Astrocyte of the spinal cord (primary cell): ENCODE results near the gene CENPP.
"Not testable (repeated sequence)": the region's sequence is repeated elsewhere in the genome, so short reads cannot be mapped to it uniquely, and the experiment has no call there.

Experiments used
- DNase-seq: peaks from one replicate; pipeline ENCODE4 v3.0.0; 2011; ENCODE audit warnings: low read depth, low spot score
- H3K4me3 ChIP-seq: 2 replicates; pipeline ENCODE4 v1.5.1; 2011; ENCODE audit warnings: low read depth, mild to moderate bottlenecking, low read length, moderate library complexity
- CTCF ChIP-seq: IDR thresholded peaks from 2 replicates; pipeline ENCODE4 v1.5.1; 2012; ENCODE audit warnings: low read depth, mild to moderate bottlenecking, low read length, inconsistent platforms
- in situ Hi-C: cut with HindIII; loops from 2 replicates; pipeline ENCODE4 v1.10.0; 2017; ENCODE audit warnings: low sequenced_read_pairs

The CENPP gene

GRCh38 chr9:92592946-92593861 lies 267.5 kb downstream of the CENPP start:
- no peak overlapping the region for H3K4me3 ChIP-seq
- no peak for DNase-seq
- in situ Hi-C loops, result no loop called here
- no peak for TF ChIP-seq CTCF

GRCh38 chr9:92595075-92595474 lies 269.3 kb downstream of the CENPP start:
- DNase-seq, H3K4me3 ChIP-seq, in situ Hi-C loops: not testable (repeated sequence)

GRCh38 chr9:92595930-92596329 lies 270.2 kb downstream of the CENPP start:
- no peak overlapping the region for H3K4me3 ChIP-seq
- no peak for DNase-seq
- TF ChIP-seq CTCF, result no peak
- in situ Hi-C loops, result no loop called here

DNA sequence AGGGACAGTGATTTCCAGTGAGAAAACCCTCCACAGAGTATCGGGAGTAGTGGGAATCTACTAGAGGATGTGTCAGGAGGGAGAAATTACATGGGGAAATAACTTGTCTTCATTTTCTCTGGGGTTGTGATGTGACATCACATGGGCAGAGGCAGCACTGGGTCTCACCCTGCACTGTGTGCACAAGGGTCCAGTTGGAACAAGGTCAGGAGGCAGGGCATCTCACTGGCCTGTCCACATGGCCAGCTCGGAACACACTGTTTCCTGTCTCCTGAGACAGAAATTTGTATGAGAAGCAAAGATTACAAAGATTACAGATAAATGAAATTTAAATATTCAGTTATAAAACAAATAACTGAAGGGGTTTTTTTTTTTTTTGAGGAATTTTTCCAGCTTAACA lies 272.6 kb downstream of the CENPP start:
- no peak for TF ChIP-seq CTCF
- no peak overlapping the region for H3K4me3 ChIP-seq
- DNase-seq, result no peak
- in situ Hi-C loops, result no loop called here

GRCh38 chr9:92599938-92600461 lies 274.2 kb downstream of the CENPP start:
- in situ Hi-C loops, result no loop called here
- DNase-seq, result no peak
- H3K4me3 ChIP-seq, result no peak overlapping the region
- TF ChIP-seq CTCF, result no peak

GRCh38 chr9:92600462-92601261 lies 274.9 kb downstream of the CENPP start:
- in situ Hi-C loops, result no loop called here
- peak; percentile 78 for DNase-seq
- H3K4me3 ChIP-seq, result no peak overlapping the region
- TF ChIP-seq CTCF, result no peak

DNA sequence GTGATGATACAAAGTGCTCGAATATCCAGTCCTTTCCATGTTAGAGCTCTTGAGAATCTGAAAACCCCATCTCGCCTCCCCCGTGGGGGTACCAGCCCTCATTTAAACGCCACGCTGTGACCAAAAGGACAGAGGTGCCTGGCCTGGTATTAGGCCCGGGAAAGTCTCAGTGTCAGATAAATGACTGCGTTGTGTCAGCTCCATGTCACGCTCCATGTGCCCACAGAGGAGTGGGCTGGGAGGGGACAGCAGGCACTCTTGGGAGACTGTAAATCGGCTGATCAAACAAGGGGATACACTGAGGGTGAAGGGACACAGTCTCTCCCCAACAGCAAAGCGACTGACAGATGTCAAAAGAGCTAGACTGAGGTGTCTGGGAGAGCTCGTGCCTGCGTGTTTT lies 275.7 kb downstream of the CENPP start:
- in situ Hi-C loops, result no loop called here
- no peak overlapping the region for H3K4me3 ChIP-seq
- no peak for DNase-seq
- TF ChIP-seq CTCF, result no peak
